Keratinocyte (primary cell): ENCODE measurements around the gene SYNDIG1. TPM values are rescaled to one million over a fixed set of nuclear protein-coding genes. Genes with fewer than 3 reads are reported as not detected.

ENCODE experiments used
- DNase-seq: peaks from one replicate; pipeline ENCODE4 v3.0.0-alpha.2; 2011; ENCODE audit warnings: low read depth, missing footprints, low spot score
- FAIRE-seq: peaks from 2 replicates; lab custom pipeline; 2011; peaks lifted over from hg19 to GRCh38; lab: Jason Lieb, UNC
- H2AFZ ChIP-seq: 2 replicates; pipeline ENCODE4 v1.6.0; 2012; ENCODE audit warnings: low read length, control low read depth, inconsistent platforms; ENCODE audit not compliant: control insufficient read depth
- H3K27ac ChIP-seq: 2 replicates; pipeline ENCODE4 v1.5.1; 2011; ENCODE audit warnings: low read length; ENCODE audit not compliant: control insufficient read depth, insufficient read depth
- H3K27me3 ChIP-seq: 3 replicates; pipeline ENCODE4 v1.6.0; 2011; ENCODE audit warnings: low read length; ENCODE audit not compliant: control insufficient read depth, insufficient read depth; ENCODE audit errors: extremely low read depth
- H3K36me3 ChIP-seq, 2 experiments: 2 replicates in 1 of 2; 3 replicates in 1 of 2; pipeline ENCODE4 v1.5.1; 2011; ENCODE audit warnings: low read length in 2 of 2, mild to moderate bottlenecking in 1 of 2; ENCODE audit not compliant: control insufficient read depth in 2 of 2, insufficient read depth in 2 of 2; ENCODE audit errors: extremely low read depth in 1 of 2
- H3K4me1 ChIP-seq: 3 replicates; pipeline ENCODE4 v1.5.1; 2011; ENCODE audit warnings: low read length; ENCODE audit not compliant: control insufficient read depth, insufficient read depth; ENCODE audit errors: extremely low read depth
- H3K4me2 ChIP-seq: 3 replicates; pipeline ENCODE4 v1.6.0; 2011; ENCODE audit warnings: low read depth, low read length; ENCODE audit not compliant: control insufficient read depth, insufficient read depth; ENCODE audit errors: extremely low read depth
- H3K4me3 ChIP-seq, 3 experiments: fragments of 200-600 bp in 1 of 3; sonication (generic) in 1 of 3; 2 replicates in 2 of 3; 3 replicates in 1 of 3; pipeline ENCODE4 v1.5.1; 2011 to 2016; ENCODE audit warnings: low read length in 3 of 3, mild to moderate bottlenecking in 3 of 3, control low read depth in 2 of 3, inconsistent platforms in 1 of 3, low read depth in 1 of 3, mixed read lengths in 1 of 3, mixed run types in 1 of 3, moderate library complexity in 1 of 3; ENCODE audit not compliant: control insufficient read depth in 2 of 3, insufficient read depth in 2 of 3; ENCODE audit errors: extremely low read depth in 1 of 3
- H3K79me2 ChIP-seq: 2 replicates; pipeline ENCODE4 v1.6.0; 2012; ENCODE audit warnings: low read length; ENCODE audit not compliant: control insufficient read depth, insufficient read depth
- H3K9ac ChIP-seq: 3 replicates; pipeline ENCODE4 v1.6.0; 2011; ENCODE audit warnings: low read length; ENCODE audit not compliant: control insufficient read depth, insufficient read depth; ENCODE audit errors: extremely low read depth
- H3K9me1 ChIP-seq: 3 replicates; pipeline ENCODE4 v1.6.0; 2011; ENCODE audit warnings: low read length; ENCODE audit not compliant: control insufficient read depth, insufficient read depth; ENCODE audit errors: extremely low read depth
- H3K9me3 ChIP-seq: 2 replicates; pipeline ENCODE4 v1.5.1; 2012; ENCODE audit warnings: low read depth, low read length; ENCODE audit not compliant: control insufficient read depth
- H4K20me1 ChIP-seq: 3 replicates; pipeline ENCODE4 v1.6.0; 2011; ENCODE audit warnings: low read length; ENCODE audit not compliant: control insufficient read depth, insufficient read depth; ENCODE audit errors: extremely low read depth
- CTCF ChIP-seq, 3 experiments: IDR thresholded peaks in 1 of 3; conservative IDR thresholded peaks in 1 of 3; optimal IDR thresholded peaks in 1 of 3; 2 replicates in 2 of 3; 3 replicates in 1 of 3; pipeline versions ENCODE3 to v1.5.1; 2011; ENCODE audit warnings: low read length in 3 of 3, mild to moderate bottlenecking in 3 of 3, moderate library complexity in 2 of 3, control low read depth in 1 of 3, inconsistent platforms in 1 of 3; ENCODE audit not compliant: insufficient read depth in 2 of 3; ENCODE audit errors: extremely low read depth in 1 of 3
- EZH2 ChIP-seq: IDR thresholded peaks from one replicate; pipeline ENCODE4 v1.6.1; 2012; ENCODE audit warnings: inconsistent platforms, mild to moderate bottlenecking, low read length, moderate library complexity
- dilution Hi-C: fragments of 300-500 bp; cut with MboI; formaldehyde crosslinking; loops from one replicate; pipeline ENCODE4 v1.7.0; 2020; ENCODE audit warnings: low sequenced_read_pairs; ENCODE audit not compliant: extremely low pct_ligation_motif_present
- polyA plus RNA-seq, 5 experiments: library from polyadenylated mRNA; depleted of rRNA in 3 of 5; stranded (reverse) in 3 of 5; stranded (forward) in 1 of 5; unstranded in 1 of 5; fragments of >200 nt; gene quantifications; 1 replicate in 1 of 5; 2 replicates in 3 of 5; 3 replicates in 1 of 5; pipeline versions ENCODE4 v1.2.1 to v1.2.3, GENCODE V29; 2011 to 2012; ENCODE audit warnings: missing spikeins in 2 of 5, low read depth in 1 of 5, low replicate concordance in 1 of 5

The SYNDIG1 gene
- polyA plus RNA-seq, 1 donor (not counting 4 experiments of a cell fraction or from before 2014, with no cell fraction given), result 0.38 TPM

DNA sequence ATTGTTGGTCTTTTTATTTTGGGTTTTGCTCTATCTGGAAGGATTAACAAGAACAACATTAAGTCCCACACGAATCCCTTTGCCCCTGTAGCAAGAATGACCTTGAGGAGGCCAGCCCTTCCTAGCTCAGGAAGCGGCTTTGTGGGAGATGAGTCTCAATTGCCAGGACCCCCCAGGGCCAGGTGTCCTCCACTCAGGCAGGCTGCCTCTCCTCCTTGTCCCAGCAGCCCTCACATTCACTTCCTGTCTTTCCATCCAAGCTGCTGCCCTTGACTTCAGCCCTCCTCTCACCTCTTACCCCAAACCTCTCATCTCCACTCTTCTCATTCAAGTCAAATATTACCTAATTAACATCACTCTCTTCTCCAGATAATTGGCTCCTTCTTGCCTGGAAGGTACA is 22.6 kb upstream of the SYNDIG1 start:
- Histone ChIP-seq H3K79me2 (no peaks in the 10 kb centered on the region), H4K20me1 (no peaks in the 10 kb centered on the region), H3K9ac (no peak overlapping the region), H3K27ac (no peak overlapping the region), H3K9me1 (no peaks in the 10 kb centered on the region), H3K27me3 (no peaks in the 10 kb centered on the region), H2AFZ (no peak overlapping the region), H3K4me1 (no peaks in the 10 kb centered on the region), H3K9me3 (no peaks in the 10 kb centered on the region), H3K36me3 (no peaks in the 10 kb centered on the region), H3K4me2 (no peak overlapping the region), H3K4me3 (no peak overlapping the region)
- dilution Hi-C loops, result no loop called here
- TF ChIP-seq EZH2 (no peak), CTCF (optimal IDR thresholded peaks at IDR 0.05 in 1 of 3, IDR thresholded peaks at IDR 0.05 in 1 of 3, conservative IDR thresholded peaks at IDR 0.05 in 1 of 3; ENCODE audit: extremely low read depth in 1 of 3, insufficient read depth in 2 of 3, low read length in 3 of 3) (no peak)
- FAIRE-seq (no peak), DNase-seq (no peak)

GRCh38 chr20:24448170-24448569 is 21.3 kb upstream of the SYNDIG1 start:
- Histone ChIP-seq H3K4me1 (no peaks in the 10 kb centered on the region), H3K9ac (no peak overlapping the region), H3K4me2 (no peak overlapping the region), H2AFZ (no peak overlapping the region), H3K9me3 (no peaks in the 10 kb centered on the region), H3K27me3 (no peaks in the 10 kb centered on the region), H3K27ac (no peak overlapping the region), H3K9me1 (no peaks in the 10 kb centered on the region), H3K4me3 (no peak overlapping the region), H4K20me1 (no peaks in the 10 kb centered on the region), H3K36me3 (no peaks in the 10 kb centered on the region), H3K79me2 (no peaks in the 10 kb centered on the region)
- FAIRE-seq (no peak), DNase-seq (no peak)
- dilution Hi-C loops, result no loop called here
- no peak for TF ChIP-seq CTCF (optimal IDR thresholded peaks at IDR 0.05 in 1 of 3, IDR thresholded peaks at IDR 0.05 in 1 of 3, conservative IDR thresholded peaks at IDR 0.05 in 1 of 3; ENCODE audit: extremely low read depth in 1 of 3, insufficient read depth in 2 of 3, low read length in 3 of 3)
- no peak for TF ChIP-seq EZH2
